ENCODE measurements around the gene ZNF280B.
A peak's percentile ranks its signal among the peaks of the same experiment; 100 is the strongest.

Gene ZNF280B, protein sequence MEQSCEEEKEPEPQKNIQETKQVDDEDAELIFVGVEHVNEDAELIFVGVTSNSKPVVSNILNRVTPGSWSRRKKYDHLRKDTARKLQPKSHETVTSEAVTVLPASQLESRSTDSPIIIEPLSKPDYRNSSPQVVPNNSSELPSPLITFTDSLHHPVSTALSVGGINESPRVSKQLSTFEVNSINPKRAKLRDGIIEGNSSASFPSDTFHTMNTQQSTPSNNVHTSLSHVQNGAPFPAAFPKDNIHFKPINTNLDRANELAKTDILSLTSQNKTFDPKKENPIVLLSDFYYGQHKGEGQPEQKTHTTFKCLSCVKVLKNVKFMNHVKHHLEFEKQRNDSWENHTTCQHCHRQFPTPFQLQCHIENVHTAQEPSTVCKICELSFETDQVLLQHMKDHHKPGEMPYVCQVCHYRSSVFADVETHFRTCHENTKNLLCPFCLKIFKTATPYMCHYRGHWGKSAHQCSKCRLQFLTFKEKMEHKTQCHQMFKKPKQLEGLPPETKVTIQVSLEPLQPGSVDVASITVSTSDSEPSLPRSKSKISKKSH

DNA sequence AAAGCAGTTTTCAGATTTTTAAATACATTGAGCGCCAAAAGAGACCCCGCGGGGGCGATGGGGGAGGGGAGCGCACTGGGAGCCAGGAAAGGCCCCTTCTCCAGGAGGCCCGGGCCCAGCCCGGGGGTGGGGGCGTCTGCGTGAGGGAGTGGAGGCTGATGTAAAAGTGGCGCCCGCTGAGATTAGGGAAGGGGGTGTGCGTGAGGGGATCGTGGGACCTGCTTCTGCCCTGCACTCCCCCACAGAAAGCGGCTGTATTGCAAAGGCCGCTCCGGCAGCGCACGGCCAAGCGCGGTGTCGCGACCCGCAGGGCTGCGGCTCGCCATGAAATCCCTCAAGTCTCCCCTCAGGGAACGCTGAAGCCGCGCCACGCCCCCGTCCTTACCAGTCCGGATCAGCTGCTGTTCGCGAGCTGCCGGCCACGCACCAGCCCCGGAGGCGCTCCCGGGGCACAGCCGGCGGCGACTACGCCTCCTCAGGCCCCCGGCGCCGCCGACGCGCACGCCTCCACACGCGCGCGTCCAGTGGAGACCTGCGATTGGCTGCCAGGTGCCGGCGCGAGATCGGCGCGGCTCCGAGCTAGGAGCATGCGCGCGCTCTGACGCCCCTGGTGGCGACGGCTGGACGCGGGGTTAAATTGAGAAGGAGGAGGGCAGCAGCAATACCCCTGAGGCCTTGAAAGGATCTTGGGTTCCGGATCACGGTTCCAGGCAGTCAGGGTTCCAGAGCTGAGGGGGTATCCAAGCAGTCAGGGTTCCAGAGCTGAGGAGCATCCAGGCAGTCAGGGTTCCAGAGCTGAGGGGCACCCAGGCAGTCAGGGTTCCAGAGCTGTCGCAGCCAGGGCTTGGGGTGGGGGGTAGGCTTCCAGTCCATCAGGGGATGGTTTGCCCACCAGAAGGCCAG, at the start of gene ZNF280B:
TSS of gene ZNF280B (minus strand) at position 469 of the 903 bp plus-strand sequence. CDS start 19,344 bp downstream, outside the sequence.
- peak; percentile 97 for ATAC-seq (ENCODE audit: insufficient read depth, low read depth)
- Histone ChIP-seq H3K27me3 (ENCODE audit: insufficient read depth, low read length, poor library complexity) (peaks cover 2% of the 10 kb centered on the region), H3K79me2 (ENCODE audit: insufficient read depth, low read length) (peaks cover 29% of the 10 kb centered on the region), H3K4me3 (ENCODE audit: low read depth in 1 of 2, low read length in 2 of 2) (peak within 1 kb of the TSS; percentile 82 to 93), H2AFZ (ENCODE audit: low read depth, low read length) (peak within 1 kb of the TSS; percentile 100), H3K4me1 (ENCODE audit: insufficient read depth, low read length) (peaks cover 26% of the 10 kb centered on the region), H3K9ac (ENCODE audit: low read depth, low read length) (peak within 1 kb of the TSS; percentile 84), H3K36me3 (ENCODE audit: insufficient read depth, low read length) (peaks cover 33% of the 10 kb centered on the region), H4K20me1 (ENCODE audit: insufficient read depth, low read length) (no peaks in the 10 kb centered on the region), H3K9me3 (ENCODE audit: insufficient read depth, low read length, severe bottlenecking) (peaks cover 10% of the 10 kb centered on the region), H3K4me2 (ENCODE audit: insufficient read depth, low read length) (peak within 1 kb of the TSS; percentile 94), H3K27ac (ENCODE audit: low read length) (peak within 1 kb of the TSS; percentile 78)
- DNase-seq: peak; percentile 91
- TF ChIP-seq CTCF (IDR thresholded peaks at IDR 0.05; ENCODE audit: borderline replicate concordance, extremely low read depth, low read length, poor library complexity, severe bottlenecking) (peak; percentile 95), EZH2 (IDR thresholded peaks at IDR 0.05; ENCODE audit: borderline replicate concordance, low read depth, low read length, severe bottlenecking) (no peak)

DNA sequence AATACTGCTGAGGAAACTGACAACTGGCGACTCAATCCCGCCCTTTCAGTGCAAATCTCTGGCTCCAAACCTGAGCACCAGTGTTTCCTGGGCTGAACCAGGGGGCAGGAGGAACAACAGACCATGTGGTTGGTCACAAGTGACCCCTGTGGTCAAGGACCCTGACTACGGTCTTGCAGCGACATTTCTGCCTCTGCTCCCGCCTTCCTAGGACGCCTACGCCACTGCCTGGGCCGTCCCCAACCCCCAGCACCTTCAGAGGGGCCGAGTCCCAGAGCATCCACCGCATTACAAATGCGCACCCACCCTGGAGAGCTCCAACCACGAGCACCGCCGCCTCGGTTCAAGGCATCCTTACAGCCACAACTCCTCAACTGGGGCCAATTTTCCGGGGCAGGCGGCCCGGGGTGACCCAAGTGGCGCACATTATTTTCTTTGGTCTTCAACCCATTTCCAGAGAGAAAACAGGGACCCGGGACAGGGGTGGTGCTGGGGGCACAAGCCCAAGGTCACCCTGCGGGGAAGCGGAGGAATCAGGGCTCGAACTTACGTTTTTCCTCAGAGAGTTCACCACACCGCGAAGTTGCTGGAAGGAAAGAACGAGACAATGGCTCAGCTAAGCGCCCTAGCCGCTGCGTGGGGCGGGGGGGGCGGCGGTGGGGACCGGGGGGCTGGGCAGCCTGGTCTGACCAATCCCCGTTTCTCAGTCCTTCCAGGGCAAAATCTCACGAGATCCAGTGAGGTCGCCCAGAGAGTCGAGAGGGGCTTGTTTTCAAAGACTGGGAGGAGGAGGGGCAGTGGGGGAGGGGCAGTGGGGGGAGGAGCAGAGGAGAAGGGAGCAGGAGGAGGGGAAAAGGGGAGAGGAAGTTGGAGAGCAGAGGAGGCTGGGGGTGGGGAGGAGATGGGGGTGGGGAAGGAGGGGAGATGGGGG, 48.7 kb upstream of the ZNF280B start:
- Histone ChIP-seq H3K36me3 (ENCODE audit: insufficient read depth, low read length) (no peaks in the 10 kb centered on the region), H3K4me2 (ENCODE audit: insufficient read depth, low read length) (no peak overlapping the region), H3K79me2 (ENCODE audit: insufficient read depth, low read length) (no peaks in the 10 kb centered on the region), H2AFZ (ENCODE audit: low read depth, low read length) (no peak overlapping the region), H3K27ac (ENCODE audit: low read length) (no peak overlapping the region), H3K27me3 (ENCODE audit: insufficient read depth, low read length, poor library complexity) (peaks cover 3% of the 10 kb centered on the region), H3K4me3 (ENCODE audit: low read depth in 1 of 2, low read length in 2 of 2) (no peak overlapping the region), H3K9me3 (ENCODE audit: insufficient read depth, low read length, severe bottlenecking) (no peaks in the 10 kb centered on the region), H3K9ac (ENCODE audit: low read depth, low read length) (no peak overlapping the region), H3K4me1 (ENCODE audit: insufficient read depth, low read length) (peaks cover 10% of the 10 kb centered on the region; the same call in 1 of the 2 replicates), H4K20me1 (ENCODE audit: insufficient read depth, low read length) (no peaks in the 10 kb centered on the region)
- TF ChIP-seq EZH2 (IDR thresholded peaks at IDR 0.05; ENCODE audit: borderline replicate concordance, low read depth, low read length, severe bottlenecking) (no peak), CTCF (IDR thresholded peaks at IDR 0.05; ENCODE audit: borderline replicate concordance, extremely low read depth, low read length, poor library complexity, severe bottlenecking) (no peak)
- ATAC-seq (ENCODE audit: insufficient read depth, low read depth) (no peak), DNase-seq (no peak)

DNA sequence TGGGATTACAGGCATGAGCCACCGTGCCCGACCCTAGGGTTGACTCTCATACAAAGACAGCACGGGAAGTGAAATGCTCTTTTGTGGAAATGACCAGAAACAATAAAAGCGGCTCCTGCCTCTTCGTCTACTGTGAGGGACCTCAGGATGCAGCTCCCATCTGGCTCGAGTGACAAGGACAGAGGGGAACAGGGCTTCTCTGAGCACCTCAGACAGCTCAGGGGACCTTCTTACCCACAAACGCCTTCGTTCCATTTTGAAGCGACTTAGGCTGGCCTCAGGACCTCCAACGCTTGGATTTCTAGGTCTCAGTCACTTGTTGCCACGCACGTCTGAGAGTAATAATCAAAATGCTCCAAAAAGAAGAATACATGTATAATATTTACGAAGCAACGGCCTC, 48.0 kb upstream of the ZNF280B start:
- no peak for DNase-seq
- H3K9me3 ChIP-seq (ENCODE audit: insufficient read depth, low read length, severe bottlenecking): no peaks in the 10 kb centered on the region
- no peaks in the 10 kb centered on the region for H3K79me2 ChIP-seq (ENCODE audit: insufficient read depth, low read length)
- no peak overlapping the region for H3K9ac ChIP-seq (ENCODE audit: low read depth, low read length)
- peaks cover 3% of the 10 kb centered on the region for H3K27me3 ChIP-seq (ENCODE audit: insufficient read depth, low read length, poor library complexity)
- TF ChIP-seq CTCF (IDR thresholded peaks at IDR 0.05; ENCODE audit: borderline replicate concordance, extremely low read depth, low read length, poor library complexity, severe bottlenecking) (no peak), EZH2 (IDR thresholded peaks at IDR 0.05; ENCODE audit: borderline replicate concordance, low read depth, low read length, severe bottlenecking) (no peak)
- peaks cover 10% of the 10 kb centered on the region; the same call in 1 of the 2 replicates for H3K4me1 ChIP-seq (ENCODE audit: insufficient read depth, low read length)
- no peak overlapping the region for H2AFZ ChIP-seq (ENCODE audit: low read depth, low read length)
- no peak overlapping the region for H3K4me3 ChIP-seq (ENCODE audit: low read depth in 1 of 2, low read length in 2 of 2)
- H3K4me2 ChIP-seq (ENCODE audit: insufficient read depth, low read length): no peak overlapping the region
- H4K20me1 ChIP-seq (ENCODE audit: insufficient read depth, low read length): no peaks in the 10 kb centered on the region
- ATAC-seq (ENCODE audit: insufficient read depth, low read depth): no peak
- H3K36me3 ChIP-seq (ENCODE audit: insufficient read depth, low read length): no peaks in the 10 kb centered on the region
- H3K27ac ChIP-seq (ENCODE audit: low read length): no peak overlapping the region

All from DND-41 (cell line).